CD4-positive, alpha-beta T cell treated with Interleukin-15 for 1 hour (primary cell): ENCODE results near the gene SHC4.

Source experiments
- DNase-seq: peaks from one replicate; pipeline ENCODE4 v3.0.0-alpha.2; 2020

SHC4 gene

GRCh38 chr15:48833526-48834239, 130.0 kb downstream of the SHC4 start:
- no peak for DNase-seq

GRCh38 chr15:48832648-48833047, 131.1 kb downstream of the SHC4 start:
- DNase-seq = no peak

- no peak for DNase-seq
These were observed 134.8 kb downstream of the SHC4 start for GRCh38 chr15:48828906-48829305.

- no peak for DNase-seq
These were observed 135.2 kb downstream of the SHC4 start for GRCh38 chr15:48828471-48828870.

- no peak for DNase-seq
These were observed 138.6 kb downstream of the SHC4 start for GRCh38 chr15:48825075-48825474.

- no peak for DNase-seq
These were observed 140.0 kb downstream of the SHC4 start for GRCh38 chr15:48823706-48824105.

- DNase-seq = no peak
These were observed 140.5 kb downstream of the SHC4 start for GRCh38 chr15:48823237-48823636.

- no peak for DNase-seq
These were observed 149.4 kb downstream of the SHC4 start for GRCh38 chr15:48814286-48814685.

GRCh38 chr15:48811325-48811958, 152.3 kb downstream of the SHC4 start:
- no peak for DNase-seq

GRCh38 chr15:48810414-48811324, 153.1 kb downstream of the SHC4 start, which contains the start of gene CEP152:
Gene CEP152, minus strand, starts transcription at chr15:48811069. Its CDS starts 5,420 bp downstream, at chr15:48805649.
- peak; percentile 99 for DNase-seq

- no peak for DNase-seq
These were observed 157.6 kb downstream of the SHC4 start for GRCh38 chr15:48806151-48806550.

- no peak for DNase-seq
These were observed 158.1 kb downstream of the SHC4 start for GRCh38 chr15:48805591-48805990.

GRCh38 chr15:48803877-48804276, 159.8 kb downstream of the SHC4 start:
- no peak for DNase-seq

GRCh38 chr15:48802867-48803266, 160.9 kb downstream of the SHC4 start:
- DNase-seq = no peak

GRCh38 chr15:48802257-48802656, 161.5 kb downstream of the SHC4 start:
- no peak for DNase-seq

GRCh38 chr15:48800811-48801455, 162.8 kb downstream of the SHC4 start:
- no peak for DNase-seq

GRCh38 chr15:48800245-48800644, 163.5 kb downstream of the SHC4 start:
- DNase-seq = no peak

- DNase-seq = no peak
These were observed 165.4 kb downstream of the SHC4 start for GRCh38 chr15:48798319-48798718.

- DNase-seq = no peak
These were observed 166.8 kb downstream of the SHC4 start for GRCh38 chr15:48796930-48797329.

- DNase-seq = no peak
These were observed 167.2 kb downstream of the SHC4 start for GRCh38 chr15:48796521-48796920.

GRCh38 chr15:48795901-48796300, 167.8 kb downstream of the SHC4 start:
- DNase-seq = no peak

GRCh38 chr15:48794697-48795134, 169.0 kb downstream of the SHC4 start:
- no peak for DNase-seq

GRCh38 chr15:48792408-48792807, 171.3 kb downstream of the SHC4 start:
- DNase-seq = no peak
